G401.6 (cell line): Measurements from ENCODE around the gene CALML4.
A peak's percentile ranks its signal among the peaks of the same experiment; 100 is the strongest.
"Not testable (repeated sequence)": the region's sequence is repeated elsewhere in the genome, so short reads cannot be mapped to it uniquely, and the experiment has no call there.

ENCODE experiments used
- FAIRE-seq: peaks from 2 replicates; lab custom pipeline; 2012; peaks lifted over from hg19 to GRCh38; lab: Jason Lieb, UNC

Gene CALML4

GRCh38 chr15:68204776-68205557 lies at the start of gene CALML4:
Gene CALML4 (minus strand): TSS chr15:68205332. CDS start chr15:68205247, 85 bp downstream.
- FAIRE-seq, result no peak

GRCh38 chr15:68252925-68253534 lies 47.9 kb upstream of the CALML4 start:
- peak; percentile 95 for FAIRE-seq

- no peak for FAIRE-seq
Measured at GRCh38 chr15:68249058-68249713, 44.1 kb upstream of the CALML4 start.

GRCh38 chr15:68244235-68244634 lies 39.1 kb upstream of the CALML4 start:
- no peak for FAIRE-seq

- no peak for FAIRE-seq
Measured at GRCh38 chr15:68241088-68241935, 36.2 kb upstream of the CALML4 start.

GRCh38 chr15:68239025-68239424 lies 33.9 kb upstream of the CALML4 start:
- FAIRE-seq, result peak; percentile 81

- FAIRE-seq, result no peak
Measured at GRCh38 chr15:68235022-68235421, 29.9 kb upstream of the CALML4 start.

GRCh38 chr15:68234520-68234919 lies 29.4 kb upstream of the CALML4 start:
- not testable (repeated sequence) for FAIRE-seq

- no peak for FAIRE-seq
Measured at GRCh38 chr15:68234060-68234459, 28.9 kb upstream of the CALML4 start.

GRCh38 chr15:68232937-68233336 lies 27.8 kb upstream of the CALML4 start:
- FAIRE-seq, result no peak

- no peak for FAIRE-seq
Measured at GRCh38 chr15:68232449-68232848, 27.3 kb upstream of the CALML4 start.

- no peak for FAIRE-seq
Measured at GRCh38 chr15:68231102-68231818, 26.1 kb upstream of the CALML4 start.

- FAIRE-seq, result no peak
Measured at GRCh38 chr15:68230157-68231100, 25.3 kb upstream of the CALML4 start.

- no peak for FAIRE-seq
Measured at GRCh38 chr15:68229386-68230156, 24.4 kb upstream of the CALML4 start, which contains the start of gene CLN6. Gene CLN6 (minus strand): TSS chr15:68229728. CDS start chr15:68229584, 144 bp downstream.

- no peak for FAIRE-seq
Measured at GRCh38 chr15:68228971-68229385, 23.8 kb upstream of the CALML4 start.

GRCh38 chr15:68228143-68228970 lies 23.2 kb upstream of the CALML4 start:
- FAIRE-seq, result no peak

- no peak for FAIRE-seq
Measured at GRCh38 chr15:68227643-68228142, 22.6 kb upstream of the CALML4 start.

GRCh38 chr15:68225442-68225841 lies 20.3 kb upstream of the CALML4 start:
- FAIRE-seq, result not testable (repeated sequence)
